ENCODE measurements around the gene ACSS3. TPM values are rescaled to one million over a fixed set of nuclear protein-coding genes. Genes with fewer than 3 reads are reported as not detected.
"Not testable (repeated sequence)": the region's sequence is repeated elsewhere in the genome, so short reads cannot be mapped to it uniquely, and the experiment has no call there.

Gene ACSS3
- total RNA-seq, 2 experiments from 2014 or later, result not detected

- POLR2A ChIA-PET, result no interaction called here
Observed at GRCh38 chr12:81162391-81163136, 84.7 kb downstream of the ACSS3 start.

GRCh38 chr12:81164827-81165226 is 86.9 kb downstream of the ACSS3 start:
- ChIA-PET POLR2A (no interaction called here), CTCF (no interaction called here)

More at GRCh38 chr12:81162391-81163136, 84.7 kb downstream of the ACSS3 start:
- CTCF ChIA-PET, result no interaction called here

GRCh38 chr12:81166790-81167189 is 88.9 kb downstream of the ACSS3 start:
- CTCF ChIA-PET, result no interaction called here

GRCh38 chr12:81167694-81168093 is 89.8 kb downstream of the ACSS3 start:
- POLR2A ChIA-PET, result no interaction called here
- CTCF ChIA-PET, result no interaction called here

More at GRCh38 chr12:81166790-81167189, 88.9 kb downstream of the ACSS3 start:
- POLR2A ChIA-PET, result no interaction called here

GRCh38 chr12:81168445-81168844 is 90.6 kb downstream of the ACSS3 start:
- POLR2A ChIA-PET, result no interaction called here
- CTCF ChIA-PET, result no interaction called here

- POLR2A ChIA-PET, result no interaction called here
Observed at GRCh38 chr12:81170072-81170471, 92.2 kb downstream of the ACSS3 start.

GRCh38 chr12:81172851-81173250 is 95.0 kb downstream of the ACSS3 start:
- ChIA-PET POLR2A (no interaction called here), CTCF (no interaction called here)

More at GRCh38 chr12:81170072-81170471, 92.2 kb downstream of the ACSS3 start:
- CTCF ChIA-PET, result no interaction called here

- POLR2A ChIA-PET, result no interaction called here
- CTCF ChIA-PET, result no interaction called here
Observed at GRCh38 chr12:81174664-81175063, 96.8 kb downstream of the ACSS3 start.

GRCh38 chr12:81176796-81177195 is 98.9 kb downstream of the ACSS3 start:
- CTCF ChIA-PET, result no interaction called here
- POLR2A ChIA-PET, result no interaction called here

GRCh38 chr12:81181691-81182090 is 103.8 kb downstream of the ACSS3 start:
- CTCF ChIA-PET, result no interaction called here
- POLR2A ChIA-PET, result no interaction called here

- POLR2A ChIA-PET, result no interaction called here
- CTCF ChIA-PET, result no interaction called here
Observed at GRCh38 chr12:81187686-81188085, 109.8 kb downstream of the ACSS3 start.

GRCh38 chr12:81196595-81196994 is 118.7 kb downstream of the ACSS3 start:
- ChIA-PET POLR2A (no interaction called here), CTCF (no interaction called here)

- CTCF ChIA-PET, POLR2A ChIA-PET: not testable (repeated sequence)
Observed at GRCh38 chr12:81200561-81200960, 122.7 kb downstream of the ACSS3 start.

- ChIA-PET CTCF (no interaction called here), POLR2A (no interaction called here)
Observed at GRCh38 chr12:81203671-81204204, 125.9 kb downstream of the ACSS3 start.

- POLR2A ChIA-PET, result no interaction called here
- CTCF ChIA-PET, result no interaction called here
Observed at GRCh38 chr12:81205416-81205815, 127.5 kb downstream of the ACSS3 start.

- ChIA-PET POLR2A (no interaction called here), CTCF (no interaction called here)
Observed at GRCh38 chr12:81206429-81206828, 128.6 kb downstream of the ACSS3 start.

- POLR2A ChIA-PET, result no interaction called here
- CTCF ChIA-PET, result no interaction called here
Observed at GRCh38 chr12:81207173-81207572, 129.3 kb downstream of the ACSS3 start.

GRCh38 chr12:81207664-81208063 is 129.8 kb downstream of the ACSS3 start:
- ChIA-PET CTCF (no interaction called here), POLR2A (no interaction called here)

- ChIA-PET POLR2A (no interaction called here), CTCF (no interaction called here)
Observed at GRCh38 chr12:81208187-81208911, 130.5 kb downstream of the ACSS3 start.

- POLR2A ChIA-PET, result no interaction called here
Observed at GRCh38 chr12:81209012-81209411, 131.1 kb downstream of the ACSS3 start.

GRCh38 chr12:81209772-81210225 is 131.9 kb downstream of the ACSS3 start:
- POLR2A ChIA-PET, CTCF ChIA-PET: not testable (repeated sequence)

More at GRCh38 chr12:81209012-81209411, 131.1 kb downstream of the ACSS3 start:
- CTCF ChIA-PET, result no interaction called here
